Measurements from ENCODE around the gene ZNF579.

The ZNF579 gene

DNA sequence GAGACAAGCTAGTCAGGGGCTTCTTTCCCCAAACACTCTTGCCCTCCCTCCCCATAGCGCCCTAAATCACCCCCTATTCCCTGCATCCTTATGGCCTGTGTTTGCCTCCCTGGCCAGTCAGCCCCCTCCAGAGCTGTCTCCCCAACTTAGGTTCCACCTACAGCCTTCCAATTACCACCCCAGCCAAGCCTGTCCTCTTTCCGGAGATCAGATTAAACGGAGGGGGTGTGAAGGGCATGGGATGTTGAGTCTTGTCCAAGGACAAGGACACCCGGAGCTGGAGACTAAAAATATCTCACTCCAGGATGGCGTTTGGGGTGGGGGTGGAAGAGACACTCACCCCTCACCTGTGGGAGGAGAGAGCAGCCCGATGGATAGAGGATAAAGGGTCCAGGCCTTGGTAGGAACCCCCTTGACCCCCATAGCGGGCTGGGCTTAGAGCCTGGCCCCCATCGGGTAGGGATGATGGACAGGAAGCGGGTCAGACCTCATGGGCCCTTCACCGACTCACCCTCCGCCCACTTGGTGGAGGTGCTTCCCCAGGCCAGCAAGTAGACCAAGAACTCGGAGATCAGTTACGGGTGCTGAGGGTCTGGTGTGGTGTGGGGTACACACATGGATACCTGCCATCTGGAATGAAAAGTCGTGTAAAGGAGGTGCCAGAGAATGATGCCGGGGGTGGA lies 30.8 kb upstream of the ZNF579 start:
- DNase-seq: no peak

DNA sequence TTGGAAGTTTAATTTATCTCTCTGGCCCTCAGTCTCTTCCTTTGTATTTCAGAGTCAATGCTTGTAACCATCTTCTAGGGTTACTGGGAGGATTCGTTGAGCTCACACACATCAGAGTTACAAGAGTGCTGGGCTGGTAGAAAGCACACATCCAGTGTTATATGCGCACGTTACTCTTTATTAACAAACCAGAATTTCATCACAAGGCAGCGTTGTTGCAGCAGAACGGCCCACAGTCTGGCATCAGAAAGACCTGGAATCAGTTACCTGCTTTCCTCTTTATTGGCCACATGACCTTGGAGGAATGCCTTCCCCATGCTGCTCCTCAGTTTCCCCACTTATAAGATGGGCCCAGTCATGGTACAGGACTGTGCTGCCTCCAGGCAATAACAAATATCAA lies 28.7 kb upstream of the ZNF579 start:
- DNase-seq: no peak

DNA sequence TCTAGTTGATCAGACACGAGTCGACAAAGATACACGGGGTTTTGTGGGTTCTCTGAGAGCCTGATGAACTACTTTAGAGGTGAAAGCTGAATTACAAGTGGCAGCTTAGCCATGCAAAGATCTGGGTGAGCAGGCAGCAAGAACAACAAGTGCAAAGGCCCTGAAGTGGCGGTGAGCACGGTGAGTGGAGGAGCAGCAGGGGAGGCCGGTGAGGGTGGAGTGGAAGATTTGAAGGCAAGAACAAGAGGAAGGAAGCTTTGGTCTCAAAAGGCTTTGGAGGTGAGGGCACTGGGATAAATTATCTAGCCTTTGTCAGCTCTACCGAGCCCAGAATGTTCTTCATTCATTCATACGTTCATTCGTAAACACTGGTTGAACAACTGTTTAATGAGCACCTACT lies 26.2 kb upstream of the ZNF579 start:
- DNase-seq: no peak

DNA sequence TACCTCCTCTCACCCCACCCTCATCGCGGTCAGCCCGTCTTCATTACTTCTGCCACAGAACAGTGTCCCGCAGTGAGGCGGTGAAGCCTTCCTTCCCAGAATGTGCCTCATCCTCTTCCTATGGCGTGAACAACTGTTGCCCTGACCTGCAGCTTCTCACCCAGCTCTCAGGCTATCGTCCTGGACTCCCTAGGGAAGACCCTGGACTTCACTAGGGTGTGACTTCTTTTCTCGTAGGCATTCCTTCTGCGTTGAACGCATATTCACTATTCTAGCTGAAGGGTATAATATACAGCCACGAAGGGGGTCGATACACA lies 25.8 kb upstream of the ZNF579 start:
- DNase-seq: no peak

DNA sequence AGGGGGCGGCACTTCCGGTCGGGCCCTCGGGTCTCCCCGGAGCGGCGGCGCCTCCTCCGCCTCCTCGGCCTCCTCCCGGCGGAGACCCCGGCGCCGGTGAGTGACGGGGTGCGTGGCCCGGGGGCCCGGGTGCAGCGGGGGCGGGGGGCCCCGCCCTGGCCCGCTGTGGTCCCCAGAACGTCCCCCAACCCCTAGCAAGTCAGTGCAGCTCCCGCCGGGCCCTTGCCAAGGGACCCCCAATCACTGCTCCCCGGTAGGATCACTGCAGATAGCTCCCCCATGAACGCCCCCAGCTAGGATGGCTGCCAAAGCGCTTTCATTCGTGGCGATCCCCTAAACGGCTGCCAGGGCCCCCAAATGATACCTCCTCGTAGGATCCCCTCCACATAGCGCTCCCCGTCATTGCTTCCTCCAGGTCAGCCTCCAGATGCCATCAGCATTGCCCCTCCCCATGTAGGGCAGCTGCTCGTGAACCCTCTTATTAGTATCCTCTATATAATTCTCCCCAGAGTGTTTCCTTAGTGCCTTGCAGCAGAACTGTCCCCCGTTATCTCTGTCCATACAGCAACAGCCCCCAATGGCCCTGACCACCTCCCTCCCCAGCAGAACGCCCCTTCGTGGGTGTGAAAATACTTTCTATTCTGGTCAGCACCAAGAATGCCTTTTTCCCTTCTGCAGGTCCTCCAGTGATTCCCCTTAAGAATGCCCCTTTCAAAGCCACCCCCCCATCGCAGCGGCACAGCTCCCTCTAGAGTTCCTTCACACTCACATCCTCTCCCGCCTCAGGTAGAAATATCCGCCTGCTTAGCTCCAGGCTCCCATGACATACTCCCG lies 25.2 kb upstream of the ZNF579 start, which contains the start of gene ZNF865:
Gene ZNF865 (plus strand): TSS at position 11 of the 834 bp plus-strand sequence. CDS start 7,972 bp downstream, outside the sequence.
- DNase-seq: peak; percentile 67

DNA sequence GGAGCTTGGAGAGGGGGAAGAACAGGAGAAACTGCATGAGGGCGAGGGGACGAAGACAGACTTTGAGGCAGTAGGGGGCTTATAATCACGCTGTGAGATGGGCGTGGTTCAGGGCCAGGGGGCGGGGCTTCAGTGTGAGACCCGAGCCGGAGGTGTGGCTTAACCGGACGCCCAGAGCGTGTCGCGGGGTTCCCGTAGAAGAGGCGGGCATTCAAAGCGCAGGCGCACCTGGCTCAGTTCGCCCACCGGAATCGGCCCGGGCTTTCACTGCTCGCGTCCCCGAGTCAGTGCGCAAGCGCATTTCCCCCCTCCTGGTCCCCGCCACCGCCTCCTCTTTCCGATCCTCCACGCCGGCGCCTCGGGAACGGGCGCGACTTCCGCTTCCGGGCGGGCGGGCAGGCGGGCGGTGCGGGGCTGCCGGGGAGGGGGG lies 24.6 kb upstream of the ZNF579 start:
- DNase-seq: peak; percentile 98

DNA sequence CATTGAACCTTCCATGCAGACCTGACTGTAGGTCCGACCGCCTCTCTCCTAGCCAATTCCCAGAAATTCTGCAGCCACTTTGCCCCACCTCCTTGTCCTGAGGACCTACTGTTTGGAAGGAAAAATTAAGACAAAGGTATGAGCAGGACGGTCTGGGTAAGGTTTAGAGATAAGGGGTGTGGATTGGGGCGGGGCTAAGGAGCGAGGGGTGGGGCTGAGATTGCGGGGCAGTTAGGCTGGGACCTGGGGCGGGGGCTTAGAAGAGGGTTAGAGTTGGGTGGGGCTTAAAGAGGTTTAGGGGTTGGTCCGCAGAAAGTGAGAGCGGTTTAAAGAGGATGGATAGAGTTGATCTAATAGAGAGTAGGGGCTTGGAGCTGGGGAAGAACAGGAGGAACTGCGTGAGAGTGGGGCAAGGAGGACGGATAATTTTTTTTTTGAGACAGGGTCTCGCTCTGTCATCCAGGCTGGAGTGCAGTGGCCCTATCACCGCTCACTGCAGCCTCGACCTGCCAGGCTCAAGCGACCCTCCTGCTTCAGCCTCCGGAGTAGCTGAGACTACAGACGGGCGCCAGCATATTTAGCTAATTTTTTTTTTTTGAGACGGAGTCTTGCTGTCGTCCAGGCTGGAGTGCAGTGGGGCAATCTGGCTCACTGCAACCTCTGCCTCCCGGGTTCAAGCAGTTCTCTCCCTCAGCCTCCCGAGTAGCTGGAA lies 23.1 kb upstream of the ZNF579 start:
- no peak for DNase-seq

DNA sequence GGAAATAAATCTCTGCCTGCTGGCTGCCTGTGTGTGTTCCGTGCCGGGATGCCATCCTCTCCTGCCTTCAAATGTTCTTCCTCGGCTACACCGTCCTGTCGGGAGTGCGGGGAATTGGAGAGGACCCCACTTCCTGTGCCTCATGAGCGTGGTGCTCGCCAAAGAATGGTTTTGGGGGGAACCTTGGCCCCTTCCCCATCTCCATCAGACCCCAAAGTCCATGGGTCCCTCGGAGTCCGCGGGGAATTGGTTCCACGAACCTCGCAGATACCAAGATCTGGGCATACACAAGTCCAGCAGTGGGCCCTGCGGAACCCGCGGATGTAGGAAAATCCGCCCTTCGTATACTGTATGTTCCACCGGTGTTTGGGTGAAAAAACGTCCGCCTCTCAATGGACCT lies 22.5 kb upstream of the ZNF579 start:
- DNase-seq: no peak

DNA sequence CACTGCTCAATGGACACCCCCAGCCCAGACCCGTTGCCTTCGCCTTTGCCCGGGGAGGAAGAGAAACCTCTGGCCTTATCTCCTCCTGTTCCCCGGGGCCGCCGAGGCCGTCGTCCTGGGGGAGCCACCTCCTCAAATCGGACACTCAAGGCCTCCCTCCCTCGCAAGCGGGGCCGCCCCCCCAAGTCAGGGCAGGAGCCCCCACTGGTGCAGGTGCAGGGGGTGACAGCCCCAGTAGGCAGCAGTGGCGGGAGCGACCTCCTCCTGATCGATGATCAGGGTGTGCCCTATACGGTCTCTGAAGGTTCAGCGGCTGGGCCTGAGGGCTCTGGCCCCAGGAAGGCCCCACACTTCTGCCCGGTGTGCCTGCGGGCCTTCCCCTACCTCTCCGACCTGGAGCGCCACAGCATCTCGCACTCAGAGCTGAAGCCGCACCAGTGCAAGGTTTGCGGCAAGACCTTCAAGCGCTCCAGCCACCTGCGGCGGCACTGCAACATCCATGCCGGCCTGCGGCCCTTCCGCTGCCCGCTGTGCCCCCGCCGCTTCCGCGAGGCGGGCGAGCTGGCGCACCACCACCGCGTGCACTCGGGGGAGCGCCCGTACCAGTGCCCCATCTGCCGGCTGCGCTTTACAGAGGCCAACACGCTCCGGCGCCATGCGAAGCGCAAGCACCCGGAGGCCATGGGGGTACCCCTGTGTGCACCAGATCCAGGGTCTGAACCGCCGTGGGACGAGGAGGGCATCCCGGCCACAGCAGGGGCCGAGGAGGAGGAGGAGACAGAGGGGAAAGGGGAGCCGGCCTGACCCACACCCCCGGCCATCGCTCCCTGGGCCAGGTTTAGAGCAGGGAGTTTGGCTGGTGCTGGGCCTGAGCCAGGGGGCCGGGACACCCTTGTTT lies 21.7 kb upstream of the ZNF579 start:
- no peak for DNase-seq

DNA sequence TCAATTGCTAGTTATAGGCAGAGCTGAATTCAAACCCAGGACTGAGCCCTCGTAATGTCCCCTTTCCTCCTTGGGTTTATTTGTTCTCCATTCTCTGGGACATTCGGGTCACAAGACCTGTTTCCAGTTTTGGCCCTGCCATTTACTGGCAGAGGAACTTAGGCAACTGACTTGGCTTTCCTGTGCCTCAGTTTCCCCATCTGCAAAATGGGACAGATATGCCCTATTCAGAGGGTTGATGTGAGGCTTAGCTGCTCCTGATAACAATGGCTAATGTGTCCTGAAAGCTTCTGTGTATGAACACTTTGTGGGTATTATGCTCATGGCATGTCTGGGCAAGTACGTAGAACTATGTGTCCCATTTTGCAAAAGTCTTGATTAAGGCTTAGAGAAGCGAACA lies 20.4 kb upstream of the ZNF579 start:
- DNase-seq: no peak

DNA sequence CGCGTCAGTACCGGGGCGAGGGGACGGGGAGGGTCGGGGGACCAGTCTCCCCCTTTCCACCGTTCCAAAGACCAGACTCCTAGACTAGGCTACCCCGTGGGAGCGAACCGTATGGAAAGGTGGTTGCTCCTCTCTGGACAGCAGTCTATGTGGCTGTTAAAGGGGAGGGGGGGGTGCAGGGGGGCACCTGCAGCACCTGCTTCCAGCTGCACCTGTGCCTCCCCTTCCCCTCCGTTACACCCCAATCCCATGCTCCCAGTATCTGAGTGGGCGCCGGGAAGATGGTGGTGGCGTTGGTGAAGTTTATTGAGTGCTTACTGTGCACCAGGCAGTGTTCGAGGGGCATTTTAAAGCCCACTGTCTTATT lies 20.0 kb upstream of the ZNF579 start:
- DNase-seq: no peak

DNA sequence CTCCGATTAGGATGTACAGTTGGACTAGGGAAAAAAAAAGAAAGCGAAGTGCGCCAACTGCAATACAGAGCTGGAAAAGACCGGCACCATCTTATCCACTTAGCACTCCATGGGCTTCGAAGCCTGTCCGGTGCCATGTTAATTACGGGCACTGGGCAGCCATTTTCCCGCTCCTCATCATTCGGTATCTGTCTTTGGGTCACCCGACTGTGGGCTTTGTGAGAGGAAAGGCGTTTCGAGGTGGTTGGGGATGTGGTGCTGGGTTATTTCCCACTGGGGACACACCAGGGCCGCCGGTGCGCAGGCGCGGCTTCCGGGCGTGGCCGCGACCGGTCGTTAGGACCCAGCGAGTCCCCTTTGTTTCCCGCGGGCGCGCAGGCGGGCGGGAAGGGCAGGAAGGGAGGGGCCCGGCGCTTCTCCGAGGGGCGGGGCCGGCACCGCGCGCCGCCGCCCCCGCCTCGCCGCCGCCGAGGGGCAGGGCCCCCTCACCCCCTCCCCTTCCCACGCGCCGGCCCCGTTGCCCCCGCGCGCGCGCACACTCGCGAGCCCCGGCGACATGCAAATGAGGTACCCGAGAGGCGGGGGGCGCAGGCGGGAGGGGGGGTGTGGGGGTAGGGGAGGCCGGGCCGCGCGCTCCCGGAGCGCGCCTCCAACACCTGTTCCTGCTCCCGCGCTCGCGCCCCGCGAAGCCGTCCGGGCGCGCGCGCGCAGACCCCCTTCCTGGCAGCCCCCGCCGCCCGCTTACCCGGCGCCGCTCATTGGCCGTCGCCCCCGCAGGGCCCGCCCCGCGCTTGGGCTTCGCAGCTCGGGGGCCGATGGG lies 19.4 kb upstream of the ZNF579 start, which contains the start of gene ZNF524:
Gene ZNF524 (plus strand): TSS at position 447 of the 820 bp plus-strand sequence. CDS start 1,825 bp downstream, outside the sequence.
- DNase-seq: peak; percentile 82

DNA sequence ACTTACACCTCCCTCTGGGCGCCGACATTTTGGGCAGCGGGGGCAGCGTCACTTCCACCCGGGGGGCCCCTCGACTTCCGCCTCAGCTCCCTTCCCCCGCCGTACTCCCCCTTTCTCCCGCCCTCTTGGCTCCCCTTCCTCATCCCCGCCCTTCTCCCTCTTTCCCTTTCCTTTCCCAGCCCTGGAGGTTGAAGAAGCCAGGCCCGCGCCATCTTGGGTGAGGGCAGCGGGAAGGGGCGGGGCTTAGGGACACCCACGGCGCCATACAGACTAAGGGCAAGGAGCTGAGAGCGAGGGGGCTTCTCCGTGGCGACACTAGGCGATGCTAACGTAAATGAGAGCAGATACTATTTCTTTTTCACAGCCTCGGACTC lies 18.8 kb upstream of the ZNF579 start, which contains the start of gene FIZ1:
Gene FIZ1 (minus strand): TSS at position 50 of the 374 bp plus-strand sequence. CDS start 1,652 bp downstream, outside the sequence.
- DNase-seq: peak; percentile 96

DNA sequence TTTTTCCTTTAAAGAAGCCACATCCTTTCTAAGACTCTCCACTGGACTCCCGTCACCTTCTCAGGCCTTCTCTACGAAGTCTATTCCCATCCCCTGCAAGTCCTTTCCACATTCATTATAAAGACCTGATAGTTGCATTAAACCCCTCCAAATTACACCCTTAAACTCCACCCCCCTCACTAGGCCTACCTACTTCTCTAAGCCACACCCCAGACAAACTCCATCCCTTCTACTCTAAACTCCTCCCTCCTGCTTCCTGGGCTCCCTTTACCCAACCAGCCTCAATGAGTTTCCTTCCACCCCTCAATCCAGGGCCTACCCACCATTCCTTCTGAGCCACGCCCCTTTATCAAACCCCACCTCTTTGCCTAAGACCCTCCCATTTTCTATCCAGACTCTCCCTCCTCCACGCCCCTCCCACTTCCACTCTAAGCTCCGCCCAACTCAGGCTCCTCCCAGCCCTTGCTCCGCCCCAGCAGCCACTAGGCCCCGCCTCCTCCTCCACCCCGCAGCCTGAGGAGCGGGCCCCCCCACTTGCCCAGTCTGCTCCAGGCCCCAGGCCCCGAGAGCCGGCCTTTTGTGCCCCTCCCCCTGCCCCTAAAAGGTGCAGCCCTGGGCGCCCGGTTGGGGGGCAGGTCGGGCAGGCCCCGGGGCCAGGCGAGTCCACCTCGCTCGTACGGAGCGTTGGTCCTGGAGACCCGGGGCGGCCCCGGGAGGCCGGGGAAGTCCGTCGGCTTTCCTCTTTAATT lies 18.2 kb upstream of the ZNF579 start:
- peak; percentile 87 for DNase-seq

DNA sequence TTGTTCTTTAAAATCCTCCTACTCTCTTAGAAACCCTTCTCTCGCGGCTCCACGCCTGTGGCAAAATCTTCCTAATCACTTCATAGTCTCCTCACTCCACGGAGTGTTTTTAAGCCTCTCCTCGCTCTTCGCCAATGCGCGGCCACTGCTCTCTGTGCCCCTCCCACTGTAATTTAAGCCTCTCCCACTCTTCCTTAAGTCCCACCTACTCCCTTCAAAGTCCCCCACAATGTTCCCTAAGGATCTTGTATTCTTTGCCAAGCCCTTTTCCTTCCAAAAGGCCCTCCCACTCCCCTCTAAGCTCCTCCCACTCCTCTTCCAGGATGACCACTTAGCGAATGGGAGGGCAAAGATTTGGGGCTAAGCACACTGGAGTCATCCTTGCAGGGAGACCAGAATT lies 17.4 kb upstream of the ZNF579 start:
- no peak for DNase-seq

DNA sequence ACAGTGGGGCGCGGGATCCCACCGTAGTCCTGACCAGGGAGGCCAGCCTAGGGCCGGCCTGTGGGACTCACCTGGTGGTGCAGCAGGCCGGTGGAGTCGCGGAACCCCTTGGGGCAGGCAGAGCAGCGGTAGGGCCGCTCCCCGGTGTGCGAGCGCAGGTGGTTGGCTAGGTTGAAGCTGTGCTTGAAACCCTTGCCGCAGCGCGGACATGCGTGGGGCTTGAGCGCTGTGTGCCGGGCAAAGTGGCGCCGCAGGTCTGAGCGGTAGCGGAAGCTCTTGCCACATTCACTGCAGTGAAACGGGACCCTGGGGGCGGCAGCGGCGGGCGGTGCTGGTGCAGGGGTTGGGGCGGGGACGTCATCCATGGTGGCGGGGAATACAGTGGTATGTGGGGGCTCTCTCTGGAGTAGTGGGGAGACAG lies 16.9 kb upstream of the ZNF579 start:
- DNase-seq: no peak

DNA sequence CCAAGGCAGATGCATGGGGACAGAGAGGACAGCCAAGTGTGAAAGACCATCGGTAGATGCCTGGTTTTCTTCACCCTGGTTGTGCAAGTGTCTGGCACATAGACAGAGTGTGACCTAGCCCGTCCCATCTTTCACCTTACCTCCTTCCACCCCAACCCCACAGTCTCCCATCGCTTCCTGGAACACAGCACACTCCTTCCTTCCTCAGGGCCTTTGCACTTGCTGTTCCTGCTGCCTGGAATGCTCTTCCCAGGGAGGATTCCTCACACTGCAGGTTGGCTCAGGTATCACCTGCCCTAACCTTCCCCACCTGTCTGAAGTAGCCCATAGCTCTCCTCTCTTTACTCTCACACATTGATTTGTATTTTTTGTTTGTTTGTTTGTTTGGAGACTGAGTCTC lies 15.7 kb upstream of the ZNF579 start:
- DNase-seq: no peak

DNA sequence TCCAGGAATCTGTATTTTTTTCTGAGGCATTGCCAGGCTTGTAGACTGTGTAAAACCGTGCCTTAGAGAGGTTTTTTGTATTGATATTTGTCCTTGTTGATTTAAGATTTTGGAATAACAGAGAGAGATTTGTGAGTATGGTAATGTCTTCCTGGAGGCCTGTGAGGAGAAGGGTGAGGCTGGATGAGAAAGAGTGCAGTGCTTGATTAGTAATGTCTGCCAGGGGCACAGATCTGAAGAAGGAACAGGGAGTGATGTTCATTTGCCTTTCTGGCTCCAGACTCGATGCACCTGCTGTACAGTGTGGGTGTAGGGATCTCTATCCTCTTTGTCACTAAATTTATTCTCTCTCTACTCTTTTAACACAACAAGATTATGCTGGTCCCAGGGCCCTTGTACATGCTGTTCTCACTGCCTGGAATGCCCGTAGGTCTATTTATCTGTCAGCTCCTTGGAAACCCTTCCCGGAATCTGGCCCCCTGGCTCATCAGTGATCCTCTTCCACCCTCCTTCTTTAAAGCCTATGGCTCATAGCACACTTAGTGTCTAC lies 14.4 kb upstream of the ZNF579 start:
- DNase-seq: no peak

DNA sequence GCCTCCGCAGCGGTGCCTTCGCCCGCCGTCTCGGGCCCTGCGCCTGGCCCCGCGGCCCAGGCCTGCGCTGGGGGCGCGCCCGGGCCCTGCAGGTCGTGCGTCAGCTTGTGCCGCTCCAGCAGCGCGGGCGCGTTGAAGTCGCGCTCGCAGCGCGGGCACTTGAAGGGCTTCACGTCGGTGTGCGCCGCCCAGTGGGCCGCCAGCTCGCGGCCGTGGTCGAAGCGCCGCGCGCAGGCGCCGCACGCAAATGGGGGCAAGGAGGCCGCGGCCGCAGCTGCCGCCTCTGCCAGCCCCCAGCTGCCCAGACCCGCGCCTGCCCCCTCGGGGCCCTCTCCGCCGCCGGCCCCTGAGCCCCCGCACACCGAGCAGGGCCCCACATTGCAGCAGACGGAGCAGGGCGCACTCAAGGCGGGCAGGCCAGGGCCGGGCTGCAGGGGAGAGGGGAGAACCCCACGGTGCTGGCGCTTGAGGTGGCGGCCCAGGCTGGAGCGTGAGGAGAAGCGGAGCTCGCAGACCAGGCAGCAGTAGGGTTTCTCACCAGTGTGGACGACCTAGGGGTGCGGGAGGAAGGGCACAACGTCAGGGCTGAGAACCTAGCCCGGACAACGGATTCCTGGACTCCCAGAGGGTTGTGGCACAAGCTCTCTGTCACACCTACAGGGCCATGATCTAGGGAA lies 12.6 kb upstream of the ZNF579 start:
- no peak for DNase-seq
